PFSK-1 (cell line): ENCODE results near the gene SYNPO.

ENCODE experiments used
- POLR2AphosphoS5 ChIP-seq: IDR thresholded peaks from 2 replicates; pipeline ENCODE4 v1.6.1; 2012; ENCODE audit warnings: low read depth, mild to moderate bottlenecking, control low read depth, low read length, moderate library complexity
- SIN3A ChIP-seq: IDR thresholded peaks from 2 replicates; pipeline ENCODE4 v1.6.1; 2012; ENCODE audit warnings: mild to moderate bottlenecking, low read length, moderate library complexity, borderline replicate concordance; ENCODE audit not compliant: insufficient read depth
- TAF1 ChIP-seq: IDR thresholded peaks from 2 replicates; pipeline ENCODE4 v1.6.1; 2012; ENCODE audit warnings: low read length, control low read depth, borderline replicate concordance; ENCODE audit not compliant: insufficient read depth

- TF ChIP-seq POLR2AphosphoS5: no peak
- TF ChIP-seq TAF1: no peak
- no peak for TF ChIP-seq SIN3A
Observed at GRCh38 chr5:150599917-150600511, 40.4 kb upstream of the SYNPO start.
